ENCODE results near the gene ICA1.
A peak's percentile ranks its signal among the peaks of the same experiment; 100 is the strongest.
"Not testable (repeated sequence)": the region's sequence is repeated elsewhere in the genome, so short reads cannot be mapped to it uniquely, and the experiment has no call there.

The ICA1 gene

DNA sequence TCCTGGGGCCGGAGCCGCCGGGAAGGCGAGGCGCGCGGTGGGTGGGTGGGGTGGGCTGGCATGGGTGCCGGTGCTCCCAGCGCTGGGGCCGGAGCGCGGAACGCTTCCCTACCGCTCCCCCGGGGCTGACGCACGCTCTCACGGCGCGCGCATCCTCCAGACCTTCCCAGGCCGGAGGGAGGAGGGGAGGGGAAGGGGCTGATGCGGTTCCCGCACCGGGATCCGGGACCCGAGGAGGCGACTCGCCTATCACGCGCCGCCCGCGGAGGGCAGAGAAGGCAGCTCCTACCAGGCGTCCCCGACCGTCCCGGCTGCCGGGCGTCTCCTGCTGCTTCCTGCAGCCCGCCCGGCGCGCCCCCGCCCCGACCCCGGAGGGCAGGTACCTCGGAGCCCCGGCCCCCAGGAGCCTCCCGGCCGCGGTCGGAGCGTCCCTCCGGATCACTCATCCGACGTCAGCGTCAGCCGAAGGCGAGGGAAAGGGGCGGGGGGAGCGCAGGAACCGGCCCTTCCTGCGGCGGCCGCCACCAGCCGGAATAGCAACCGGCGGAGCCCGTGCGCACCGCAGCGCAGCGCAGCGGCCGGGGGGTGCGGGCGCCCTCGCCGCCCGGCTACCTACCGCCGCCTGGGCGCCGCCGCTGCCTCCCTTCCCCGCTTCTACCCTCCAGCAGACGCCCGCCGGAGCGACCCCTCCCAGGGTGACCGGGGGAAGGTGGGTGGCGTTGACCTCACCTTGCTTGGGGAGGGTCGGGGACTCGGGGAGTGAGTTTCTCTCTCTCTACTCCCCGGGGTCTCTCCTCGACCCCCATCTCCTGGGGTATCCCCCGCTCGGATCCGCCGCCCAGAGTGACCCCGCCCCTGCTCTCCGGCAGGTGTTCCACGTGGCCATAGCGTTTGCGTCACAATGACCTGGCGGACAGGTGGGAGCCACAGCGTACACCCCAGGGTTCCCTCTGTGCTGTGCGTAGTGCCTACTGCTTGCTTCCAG lies at the start of gene ICA1:
Gene ICA1, minus strand, starts transcription at position 457 of the 985 bp plus-strand sequence. CDS start 26,241 bp downstream, outside the sequence.
- DNase-seq, result peak; percentile 41

DNA sequence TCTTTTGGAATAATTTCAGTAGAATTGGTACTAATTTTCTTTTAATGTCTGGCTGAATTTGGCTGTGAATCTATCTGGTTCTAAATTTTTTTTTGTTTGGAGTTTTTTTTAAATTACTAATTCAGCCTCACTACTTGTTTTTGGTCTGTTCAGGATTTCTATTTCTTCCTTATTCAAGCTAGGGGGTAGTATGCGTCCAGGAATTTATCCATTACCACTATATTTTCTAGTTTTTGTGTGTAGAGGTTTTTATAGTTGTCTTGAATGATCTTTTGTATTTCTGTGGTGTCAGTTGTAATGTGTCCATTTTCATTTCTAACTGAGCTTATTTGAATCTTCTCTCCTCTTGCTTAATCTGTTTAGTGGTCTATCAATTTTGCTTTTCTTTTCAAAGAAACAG lies 48.9 kb upstream of the ICA1 start:
- no peak for DNase-seq

DNA sequence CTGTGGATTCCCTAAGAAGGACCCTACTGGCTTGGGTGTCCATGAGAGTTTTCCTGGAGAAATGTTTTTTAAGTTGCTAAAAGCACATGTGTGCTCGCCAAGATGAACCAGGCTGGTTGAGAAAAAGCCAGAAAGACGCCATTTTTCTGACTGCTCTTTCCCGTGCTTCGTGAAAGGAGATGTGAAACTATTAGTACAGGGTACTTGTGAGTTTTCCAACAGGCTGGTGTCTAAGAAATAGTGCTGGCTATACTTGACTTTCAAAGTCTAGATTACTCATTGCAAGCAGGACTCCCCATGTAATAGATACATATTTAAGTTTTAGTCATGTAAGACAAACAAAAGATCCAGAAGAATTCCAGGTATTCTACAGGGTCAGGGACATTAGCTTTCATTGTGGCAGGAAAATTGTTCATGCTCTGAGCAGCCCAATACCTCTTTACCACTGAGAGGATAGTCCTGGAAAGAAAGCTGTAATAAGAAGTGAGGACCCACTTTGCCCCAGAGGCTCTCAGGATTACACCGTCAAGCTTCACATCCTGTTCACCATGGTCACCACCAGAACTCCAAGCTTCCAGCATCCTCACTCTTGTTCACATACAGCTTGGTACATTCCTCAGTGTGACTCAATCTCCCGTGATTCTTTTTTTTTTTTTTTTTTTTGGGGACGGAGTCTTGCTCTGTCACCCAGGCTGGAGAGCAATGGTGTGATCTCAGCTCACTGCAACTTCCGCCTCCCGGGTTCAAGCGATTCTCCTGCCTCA lies 43.8 kb upstream of the ICA1 start:
- no peak for DNase-seq

DNA sequence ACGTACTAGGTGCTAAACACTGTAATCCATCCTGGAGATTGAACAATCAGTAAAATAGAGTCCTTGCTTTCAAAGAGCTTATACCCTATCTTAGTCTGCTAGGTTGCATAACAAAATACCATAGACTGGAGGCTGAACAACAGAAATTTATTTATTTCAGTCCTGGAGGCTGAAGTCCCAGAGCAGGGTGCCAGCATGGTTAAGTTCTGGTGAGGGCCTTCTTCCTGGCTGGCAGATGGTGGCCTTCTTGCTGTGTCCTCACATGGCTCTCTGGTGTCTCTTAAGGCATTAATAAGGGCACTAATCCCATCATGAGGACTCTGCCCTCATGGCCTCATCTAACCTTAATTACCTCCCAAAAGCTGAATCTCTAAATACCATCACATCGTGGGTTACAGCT lies 43.1 kb upstream of the ICA1 start:
- DNase-seq, result no peak

DNA sequence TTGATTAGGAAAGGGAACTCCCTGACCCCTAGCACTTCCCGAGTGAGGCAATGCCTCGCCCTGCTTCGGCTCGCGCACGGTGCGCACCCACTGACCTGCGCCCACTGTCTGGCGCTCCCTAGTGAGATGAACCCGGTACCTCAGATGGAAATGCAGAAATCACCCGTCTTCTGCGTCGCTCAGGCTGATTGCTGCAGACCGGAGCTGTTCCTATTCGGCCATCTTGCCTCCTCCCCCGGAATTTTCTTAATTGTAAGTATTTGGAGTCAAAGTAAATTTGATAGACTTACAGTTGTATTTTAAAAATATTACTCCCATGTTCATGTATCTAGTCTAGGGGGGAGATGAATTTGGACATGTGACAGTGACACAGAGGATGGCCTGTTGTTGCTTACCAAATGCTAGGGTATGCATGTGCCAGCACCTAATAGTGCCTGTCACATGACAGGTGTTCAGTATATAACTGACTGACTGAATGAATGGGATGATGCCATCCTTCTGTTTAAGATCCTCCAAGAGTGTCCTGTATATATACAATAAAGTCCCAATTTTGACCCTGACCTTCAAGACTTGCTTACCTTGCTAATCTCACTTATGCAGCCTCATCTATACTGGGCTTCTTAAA lies 42.0 kb upstream of the ICA1 start:
- DNase-seq, result no peak

DNA sequence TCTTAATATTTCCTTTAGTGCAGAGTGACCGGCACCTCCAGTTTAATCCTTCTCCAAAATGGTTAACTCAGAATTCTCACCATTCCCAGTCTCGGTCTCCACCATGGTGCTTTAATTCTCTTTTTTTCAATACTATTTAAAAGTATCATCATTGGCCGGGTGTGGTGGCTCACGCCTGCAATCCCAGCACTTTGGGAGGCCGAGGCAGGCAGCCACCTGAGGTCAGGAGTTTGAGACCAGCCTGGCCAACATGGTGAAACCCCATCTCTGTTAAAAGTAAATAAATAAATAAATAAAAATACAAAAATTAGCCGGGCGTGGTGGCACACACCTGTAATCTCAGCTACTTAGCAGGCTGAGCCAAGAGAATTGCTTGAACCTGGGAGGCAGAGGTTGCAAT lies 35.1 kb upstream of the ICA1 start:
- not testable (repeated sequence) for DNase-seq

DNA sequence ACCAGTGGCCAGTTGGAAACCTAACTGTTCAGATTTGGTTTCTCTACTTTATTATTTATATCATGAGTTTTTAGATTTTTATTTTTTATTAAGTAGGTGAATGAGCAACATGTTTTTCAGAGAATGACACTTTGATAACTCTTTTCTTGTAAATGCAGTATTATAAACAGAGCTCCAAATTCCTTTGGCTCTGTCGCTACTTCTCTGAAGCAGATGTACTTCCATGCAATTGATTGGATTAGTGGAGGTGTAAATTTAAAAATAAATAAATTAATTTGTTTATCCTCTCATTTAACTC lies 34.3 kb upstream of the ICA1 start:
- DNase-seq, result no peak

DNA sequence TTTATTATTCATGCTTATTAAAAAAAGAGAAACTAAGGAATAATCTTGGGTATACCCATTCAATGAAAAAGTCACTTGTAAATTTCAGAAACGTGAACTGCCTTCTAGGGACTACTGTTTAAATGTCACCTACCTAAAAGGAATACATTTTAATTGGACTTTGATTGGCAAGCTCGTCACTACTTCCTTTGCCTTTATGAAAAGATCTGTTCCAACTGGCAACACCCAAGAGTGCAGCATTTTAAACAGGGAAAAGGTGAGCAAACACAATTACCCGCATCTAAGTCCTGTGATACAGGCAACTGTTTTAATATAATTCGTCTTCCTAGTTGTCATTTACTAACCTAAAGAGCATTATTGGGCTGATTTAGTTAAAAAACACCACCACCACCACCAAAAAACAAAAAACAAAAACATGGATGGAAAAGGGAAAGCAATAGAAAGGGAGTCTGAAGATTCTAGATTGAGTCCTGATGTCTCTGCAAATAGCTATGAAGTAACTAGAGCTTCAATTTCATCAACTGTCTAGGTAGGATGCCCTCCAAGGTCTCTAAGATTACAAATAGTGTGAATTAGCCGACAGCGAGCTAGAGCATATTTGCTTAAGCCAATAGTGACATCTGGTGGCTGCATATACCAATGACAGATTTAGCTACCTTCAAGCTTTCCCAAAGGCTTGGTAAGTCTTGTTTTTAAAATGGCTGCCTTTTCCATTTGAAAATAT lies 33.8 kb upstream of the ICA1 start:
- peak; percentile 71 for DNase-seq

DNA sequence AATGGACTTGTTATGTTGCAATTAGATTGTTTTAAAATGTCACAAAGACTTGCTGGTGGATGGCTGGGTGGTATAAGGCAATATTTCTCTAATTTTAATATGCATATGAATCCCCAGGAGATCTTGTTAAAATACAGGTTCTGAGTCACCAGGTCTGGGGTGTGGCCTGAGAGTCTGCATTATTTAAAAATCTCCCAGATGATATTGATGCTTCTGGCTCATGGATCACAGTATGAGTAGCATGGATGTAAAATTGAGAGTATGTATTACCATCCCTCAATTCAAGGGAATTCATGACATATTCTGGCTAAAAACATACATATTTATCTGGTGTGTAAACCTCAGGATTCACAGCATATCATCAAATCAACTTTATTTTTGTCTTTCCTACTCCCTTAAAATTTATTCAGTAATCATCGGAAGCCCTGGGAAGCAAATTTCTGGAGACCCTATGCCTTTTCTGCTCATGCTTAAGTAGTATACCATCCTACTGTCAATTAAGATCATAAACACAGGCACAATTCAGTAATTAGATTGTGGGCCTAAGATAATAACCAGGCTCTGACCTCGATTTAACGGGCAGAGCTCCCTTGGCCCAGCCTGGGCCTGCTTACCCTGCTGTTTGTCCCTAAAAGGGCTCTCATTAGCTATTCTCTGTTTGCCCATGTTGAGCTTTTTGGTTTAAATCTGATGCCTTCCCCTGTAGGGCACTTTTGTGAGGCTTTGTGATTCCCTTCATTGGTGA lies 29.6 kb upstream of the ICA1 start:
- no peak for DNase-seq

DNA sequence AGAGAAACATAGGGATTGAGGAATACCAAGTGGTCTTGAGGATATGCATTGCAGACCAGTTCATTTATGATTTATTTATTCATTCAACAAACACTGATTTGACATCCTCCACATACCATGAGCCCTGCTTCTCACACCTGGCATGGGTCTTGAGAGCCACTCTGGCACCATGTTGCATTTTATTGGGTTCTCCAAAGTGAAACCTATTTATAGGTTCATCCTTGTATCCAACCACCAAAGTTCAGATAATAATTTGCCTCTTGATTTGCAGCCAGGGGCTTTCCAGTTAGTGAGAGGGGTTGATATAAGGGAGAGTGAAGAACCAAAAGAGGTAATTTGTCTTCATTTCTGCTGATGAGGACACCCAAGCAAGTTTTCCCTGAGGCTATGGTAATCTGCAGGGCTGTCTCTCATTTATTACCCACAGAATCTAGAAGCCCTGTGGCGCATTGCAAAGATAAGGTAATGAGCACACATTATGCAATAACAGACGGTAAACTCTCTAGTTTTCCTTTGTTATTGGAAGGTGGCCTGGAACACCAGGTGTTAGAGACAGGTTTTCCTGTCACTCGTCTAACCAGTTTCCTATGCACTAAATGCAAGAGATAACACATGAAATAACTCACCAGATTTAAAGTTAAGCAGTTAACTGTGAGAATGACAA lies 28.8 kb upstream of the ICA1 start:
- DNase-seq, result no peak

DNA sequence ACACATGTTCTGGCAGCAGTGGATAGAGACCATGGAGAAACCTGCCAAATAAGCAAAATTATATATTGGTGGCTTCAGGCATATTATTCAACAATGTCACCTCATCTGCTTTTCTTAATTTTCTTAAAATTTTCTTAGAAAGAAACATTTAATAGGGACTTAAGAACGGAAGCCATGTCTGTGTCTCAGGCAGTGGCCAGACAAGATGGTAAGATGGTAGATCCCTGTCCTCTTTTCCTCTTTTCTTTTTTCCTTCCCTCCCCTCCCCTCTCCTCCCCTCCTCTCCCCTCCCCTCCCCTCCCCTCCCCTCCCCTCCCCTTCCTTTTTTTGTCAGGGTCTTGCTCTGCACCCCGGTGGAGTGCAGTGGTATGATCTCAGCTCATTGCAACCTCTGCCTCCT lies 24.2 kb upstream of the ICA1 start:
- DNase-seq, result no peak

DNA sequence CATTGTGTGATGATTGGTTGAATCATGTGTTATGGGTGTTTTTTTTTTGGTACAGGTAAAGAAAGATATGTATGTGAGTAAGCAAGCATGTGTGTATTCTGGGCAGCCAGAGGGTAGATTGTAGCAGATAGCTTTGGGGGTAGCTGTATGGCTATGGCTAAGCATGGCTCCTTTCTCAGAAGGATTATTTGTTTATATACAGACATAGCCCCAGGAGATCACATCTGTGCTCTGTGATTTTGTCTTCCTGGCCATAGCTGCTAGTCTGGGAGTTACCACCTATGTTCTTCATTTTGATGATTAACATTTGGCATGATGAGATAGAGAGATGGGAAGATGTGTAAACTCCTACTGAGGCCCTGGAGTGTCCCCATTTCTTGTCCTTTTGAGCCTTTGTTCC lies 23.2 kb upstream of the ICA1 start:
- DNase-seq, result no peak

DNA sequence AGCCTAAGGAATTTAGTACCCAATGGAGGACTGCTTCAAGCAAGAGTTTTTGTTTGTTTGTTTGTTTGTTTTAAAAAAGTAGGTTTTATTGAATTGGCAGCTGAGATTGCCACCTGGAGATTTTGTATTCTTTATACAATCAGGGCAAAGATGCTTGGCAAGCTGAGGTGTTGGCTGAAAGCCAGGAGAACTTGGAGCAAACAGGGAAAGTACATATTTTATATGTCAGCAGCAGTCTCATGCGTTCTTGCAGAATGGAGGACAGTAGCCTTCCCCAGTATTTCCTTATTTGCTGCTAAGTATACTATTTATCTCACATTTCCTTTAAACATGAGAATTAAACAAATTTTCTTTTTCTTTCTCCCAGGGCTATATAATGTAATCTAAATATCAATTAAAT lies 22.6 kb upstream of the ICA1 start:
- no peak for DNase-seq

DNA sequence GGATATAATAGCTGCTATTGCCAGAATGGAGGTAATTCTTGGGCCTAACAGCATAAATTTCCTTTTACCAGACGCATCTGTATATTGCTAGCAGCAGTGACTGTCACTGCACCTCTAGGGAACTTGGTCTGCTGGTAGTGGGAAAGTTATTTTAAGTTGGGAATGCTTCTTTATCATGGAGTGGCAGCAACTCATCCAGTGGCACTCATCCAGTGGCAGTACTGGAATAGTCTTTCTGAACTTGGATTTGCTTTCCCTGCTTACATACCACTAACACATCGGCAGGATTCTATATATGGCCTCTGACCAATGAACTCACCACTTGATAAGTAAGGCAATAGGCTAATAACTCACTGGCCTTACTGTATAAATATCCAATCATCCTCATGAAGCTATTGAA lies 22.0 kb upstream of the ICA1 start:
- no peak for DNase-seq

DNA sequence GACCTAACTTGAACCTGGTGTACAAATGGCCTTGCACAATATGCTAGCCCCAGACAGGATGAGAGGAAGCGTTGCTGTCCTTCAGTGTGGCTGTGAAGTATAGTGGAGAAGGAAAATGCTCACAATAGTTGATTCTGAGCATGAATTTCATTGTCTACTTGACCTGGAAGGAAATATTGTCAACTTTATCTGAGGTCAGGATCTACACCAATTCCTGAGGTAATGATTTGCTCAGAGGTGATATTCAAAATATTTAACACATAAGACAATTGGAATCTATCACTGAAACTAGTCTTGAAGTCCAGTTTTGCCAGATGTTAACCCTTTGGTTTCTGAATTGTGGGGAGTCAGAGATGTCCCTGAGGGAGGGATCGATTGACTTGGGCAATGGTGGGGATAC lies 20.9 kb upstream of the ICA1 start:
- DNase-seq, result no peak

DNA sequence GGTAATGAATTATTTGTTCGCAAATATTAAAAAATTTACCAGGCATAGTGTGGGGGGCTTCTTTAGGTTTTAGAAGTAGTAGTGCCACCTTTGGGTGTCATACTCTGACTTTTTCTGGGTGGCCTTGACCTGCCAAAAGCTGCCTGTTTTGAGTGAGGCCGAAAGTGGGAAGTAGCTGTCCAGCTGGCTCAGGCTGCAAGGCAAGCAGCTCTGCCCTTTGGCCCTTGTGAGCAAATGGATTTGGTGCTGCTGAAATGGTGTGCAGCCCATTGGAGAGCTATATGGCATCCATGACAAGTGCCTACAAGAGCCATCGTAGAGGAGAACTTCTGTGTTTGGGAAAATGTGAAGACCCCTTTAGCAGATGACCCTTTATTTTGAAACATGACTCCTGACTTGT lies 20.2 kb upstream of the ICA1 start:
- no peak for DNase-seq

DNA sequence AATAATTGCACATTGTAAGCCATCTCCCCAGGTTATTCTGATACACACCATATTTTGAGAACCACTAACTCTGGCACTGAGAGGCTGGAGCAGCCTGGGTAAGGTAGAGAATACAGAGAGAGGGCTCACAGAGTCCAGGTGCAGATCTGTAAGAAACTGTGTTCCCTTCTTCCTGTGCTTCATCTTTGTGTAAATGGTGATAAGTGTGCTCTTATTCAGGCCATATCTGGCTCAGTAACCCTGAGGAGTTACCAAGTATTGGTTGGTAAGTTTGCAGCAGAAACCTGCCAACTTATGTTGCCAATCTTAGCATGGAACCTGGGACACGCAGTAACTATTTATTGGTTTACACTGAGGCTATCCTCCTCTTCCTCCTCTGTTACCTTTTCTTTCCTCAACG lies 16.2 kb upstream of the ICA1 start:
- DNase-seq, result no peak

DNA sequence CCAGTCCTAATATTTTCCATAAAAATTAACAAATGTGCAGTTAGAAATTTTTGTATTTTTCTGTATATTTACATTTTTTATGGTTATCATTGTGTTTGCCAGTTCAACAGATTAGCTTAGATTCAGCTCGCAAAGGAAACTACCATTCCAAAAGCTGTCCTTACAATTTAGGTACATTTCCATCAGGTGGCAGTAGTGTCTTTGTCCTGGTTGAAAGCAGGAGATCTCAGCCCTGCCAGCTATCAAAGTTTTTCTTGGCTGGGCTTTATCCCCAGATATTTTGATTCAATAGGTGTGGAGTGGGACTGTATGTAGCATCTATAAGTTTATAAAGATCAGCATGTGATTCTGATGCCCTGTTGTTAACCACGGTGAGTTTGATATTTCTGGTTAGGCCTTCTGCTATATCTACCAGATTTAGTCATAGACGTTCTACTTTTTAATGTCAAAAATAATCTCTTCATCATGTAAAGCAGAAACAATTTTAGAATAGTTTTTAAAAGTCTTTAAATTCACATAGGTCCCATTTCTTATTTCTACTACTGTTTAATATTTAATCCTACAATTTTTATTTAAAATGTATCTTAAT lies 15.5 kb upstream of the ICA1 start:
- DNase-seq, result no peak

DNA sequence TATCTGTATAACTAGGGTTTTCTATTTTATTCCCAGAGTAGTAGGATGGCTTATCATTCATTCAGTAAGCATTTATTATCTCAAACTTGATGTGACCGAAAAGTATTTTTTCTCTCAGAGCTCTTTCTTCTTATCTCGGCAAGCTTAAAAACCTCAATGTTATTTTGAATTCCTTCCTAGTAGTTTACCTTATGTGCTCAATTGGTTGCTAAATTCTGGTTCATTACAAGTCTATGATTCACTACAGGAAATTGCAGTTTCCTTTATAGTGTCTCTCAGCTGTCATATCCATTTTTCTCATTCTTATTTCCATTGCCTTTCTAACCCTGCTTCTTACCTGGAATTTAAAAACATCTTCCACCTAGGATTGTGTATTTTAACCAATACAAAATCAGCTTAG lies 12.6 kb upstream of the ICA1 start:
- no peak for DNase-seq

DNA sequence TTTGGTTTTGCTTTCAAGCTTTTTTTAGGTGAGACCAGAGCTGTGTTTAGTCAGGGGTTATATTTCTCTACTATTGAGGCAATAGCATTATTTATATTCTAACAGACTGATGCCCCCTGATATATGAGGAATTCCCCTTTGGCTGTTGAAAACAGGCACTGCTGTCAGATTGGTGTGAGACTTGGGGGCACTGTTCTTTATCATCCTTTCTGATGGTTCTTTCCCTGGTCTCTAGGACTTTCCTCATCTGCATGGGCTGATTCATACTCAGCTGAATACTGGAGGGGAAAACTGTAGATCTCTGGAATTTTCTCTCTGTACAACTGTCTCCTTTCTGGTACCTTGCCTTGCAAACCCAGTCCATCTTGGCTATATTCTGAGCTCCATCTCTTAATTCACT lies 10.0 kb upstream of the ICA1 start:
- DNase-seq, result no peak

DNA sequence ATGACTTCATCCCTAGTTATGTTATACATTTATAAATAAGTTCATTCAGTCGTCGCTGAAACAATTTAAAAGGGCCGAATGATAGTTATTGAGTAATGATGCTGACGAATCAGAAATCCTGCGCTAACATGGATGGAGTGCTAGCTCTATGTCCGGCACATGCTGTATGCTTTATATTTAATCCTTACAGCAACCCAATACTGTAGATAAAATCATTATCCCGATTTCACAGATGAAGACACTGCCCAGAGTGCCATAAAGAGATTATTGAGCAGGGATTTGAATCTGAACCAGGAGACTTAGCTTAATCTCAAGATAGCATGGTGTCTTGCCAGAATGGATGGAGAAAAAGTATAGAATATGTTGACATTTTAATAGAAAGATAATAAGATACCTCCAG lies 1.1 kb upstream of the ICA1 start:
- DNase-seq, result no peak

Data from activated CD4-positive, alpha-beta T cell treated with anti-CD3 and anti-CD28 coated beads, Interleukin-10, Interleukin-2, amounts not matched to agents 100 ng/mL and 50 ng/mL, durations not matched to agents 16 hours and 8 hours (primary cell).